CD4-positive, alpha-beta T cell (primary cell): ENCODE measurements around the gene MUC20. TPM values are rescaled to one million over a fixed set of nuclear protein-coding genes. Genes with fewer than 3 reads are reported as not detected.

Source experiments
- ATAC-seq: fragments of 200-7000 bp; cut with Tn5 transposase; one replicate; pipeline ENCODE4 v1.10.0; 2022; ENCODE audit warnings: mild to moderate bottlenecking; ENCODE audit not compliant: poor library complexity
- CTCF ChIA-PET: fragments of 350-600 bp; sonication (Branson Sonifier 250); formaldehyde crosslinking; loops from one replicate; lab custom pipeline; 2021; ENCODE audit warnings: antibody characterized with exemption, inconsistent platforms; lab: Charles Lee
- POLR2A ChIA-PET: fragments of 350-600 bp; sonication (Branson Sonifier 250); formaldehyde crosslinking; loops from one replicate; lab custom pipeline; 2021; ENCODE audit warnings: antibody characterized with exemption, inconsistent platforms; lab: Charles Lee
- DNase-seq, 14 experiments: peaks; one replicate each; pipeline ENCODE4 v3.0.0-alpha.2; 2013 to 2020; ENCODE audit warnings: mixed read lengths in 2 of 14
- H3K27ac ChIP-seq, 2 donors: one replicate each; pipeline versions ENCODE4 v1.5.1 to v1.7.0; 2013; ENCODE audit warnings: low read length in 2 of 2, low read depth in 1 of 2, mild to moderate bottlenecking in 1 of 2
- H3K27me3 ChIP-seq, 2 experiments: 1 replicate in 1 of 2; 2 replicates in 1 of 2; pipeline versions ENCODE4 v1.6.1 to v1.7.0; 2013; ENCODE audit warnings: low read length in 2 of 2, control low read depth in 1 of 2, mild to moderate bottlenecking in 1 of 2, moderate library complexity in 1 of 2; ENCODE audit not compliant: insufficient read depth in 2 of 2, control insufficient read depth in 1 of 2
- H3K36me3 ChIP-seq: one replicate; pipeline ENCODE4 v1.6.1; 2013; ENCODE audit warnings: low read length, control low read depth; ENCODE audit not compliant: insufficient read depth
- H3K4me1 ChIP-seq: one replicate; pipeline ENCODE4 v1.6.1; 2013; ENCODE audit warnings: low read length, control low read depth; ENCODE audit not compliant: insufficient read depth
- H3K4me3 ChIP-seq: one replicate; pipeline ENCODE4 v1.5.1; 2013; ENCODE audit warnings: mild to moderate bottlenecking, low read length, moderate library complexity
- H3K9me3 ChIP-seq, 2 experiments: 1 replicate in 1 of 2; 2 replicates in 1 of 2; pipeline versions ENCODE4 v1.6.1 to v1.7.0; 2013; ENCODE audit warnings: low read length in 2 of 2, mild to moderate bottlenecking in 2 of 2, control low read depth in 1 of 2, moderate library complexity in 1 of 2; ENCODE audit not compliant: control insufficient read depth in 1 of 2, insufficient read depth in 1 of 2
- H3K27ac Mint-ChIP-seq: one replicate; pipeline ENCODE4 v1.8.0; 2020; ENCODE audit warnings: mixed read lengths
- H3K27me3 Mint-ChIP-seq: one replicate; pipeline ENCODE4 v1.8.0; 2021; ENCODE audit warnings: mixed read lengths
- H3K36me3 Mint-ChIP-seq: one replicate; pipeline ENCODE4 v1.8.0; 2021; ENCODE audit warnings: low read depth, mixed read lengths
- H3K4me1 Mint-ChIP-seq: one replicate; pipeline ENCODE4 v1.8.0; 2021; ENCODE audit warnings: low read depth, mixed read lengths
- H3K4me3 Mint-ChIP-seq: one replicate; pipeline ENCODE4 v1.8.0; 2020; ENCODE audit warnings: mild to moderate bottlenecking, mixed read lengths
- H3K9me3 Mint-ChIP-seq: one replicate; pipeline ENCODE4 v1.8.0; 2020; ENCODE audit warnings: mixed read lengths
- intact Hi-C, 2 experiments: fragments of 100-400 bp; cut with DNase I in 1 of 2; cut with micrococcal nuclease in 1 of 2; formaldehyde crosslinking; loops; one replicate each; pipeline versions ENCODE4 v1.15.1 to v1.9.0; 2023 to 2025; cut with DNase I, micrococcal nuclease
- total RNA-seq, 174 experiments: library from RNA in 2 of 174; stranded (reverse) in 2 of 174; gene quantifications; one replicate each; pipeline ENCODE4 v1.2.3 and lab custom pipeline; 2021 to 2026
- TF ChIP-seq, protein P1 (sequence below): fragments of 200-600 bp; IDR thresholded peaks from one replicate; pipeline ENCODE4 v1.8.0; 2022; ENCODE audit warnings: antibody characterized with exemption, mild to moderate bottlenecking

The MUC20 gene
- total RNA-seq, 2 experiments from 2014 or later: 3.9 to 4.1 TPM

DNA sequence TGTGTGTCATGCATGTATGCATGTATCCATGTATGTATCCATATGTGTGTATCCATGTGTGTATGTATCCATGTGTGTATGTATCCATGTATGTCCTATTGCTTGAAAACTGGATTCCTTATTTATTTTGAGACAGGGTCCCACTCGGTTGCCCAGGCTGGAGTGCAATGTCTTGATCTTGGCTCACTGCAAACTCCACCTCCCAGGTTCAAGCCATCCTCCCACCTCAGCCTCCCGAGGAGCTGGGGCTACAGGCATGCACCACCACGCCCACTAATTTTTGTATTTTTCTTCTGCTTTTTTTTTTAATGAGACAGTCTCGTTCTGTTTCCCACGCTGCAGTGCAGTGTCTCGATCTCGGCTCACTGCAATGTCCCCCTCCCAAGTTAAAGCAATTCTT, 34.1 kb downstream of the MUC20 start:
- TF ChIP-seq, protein P1, sequence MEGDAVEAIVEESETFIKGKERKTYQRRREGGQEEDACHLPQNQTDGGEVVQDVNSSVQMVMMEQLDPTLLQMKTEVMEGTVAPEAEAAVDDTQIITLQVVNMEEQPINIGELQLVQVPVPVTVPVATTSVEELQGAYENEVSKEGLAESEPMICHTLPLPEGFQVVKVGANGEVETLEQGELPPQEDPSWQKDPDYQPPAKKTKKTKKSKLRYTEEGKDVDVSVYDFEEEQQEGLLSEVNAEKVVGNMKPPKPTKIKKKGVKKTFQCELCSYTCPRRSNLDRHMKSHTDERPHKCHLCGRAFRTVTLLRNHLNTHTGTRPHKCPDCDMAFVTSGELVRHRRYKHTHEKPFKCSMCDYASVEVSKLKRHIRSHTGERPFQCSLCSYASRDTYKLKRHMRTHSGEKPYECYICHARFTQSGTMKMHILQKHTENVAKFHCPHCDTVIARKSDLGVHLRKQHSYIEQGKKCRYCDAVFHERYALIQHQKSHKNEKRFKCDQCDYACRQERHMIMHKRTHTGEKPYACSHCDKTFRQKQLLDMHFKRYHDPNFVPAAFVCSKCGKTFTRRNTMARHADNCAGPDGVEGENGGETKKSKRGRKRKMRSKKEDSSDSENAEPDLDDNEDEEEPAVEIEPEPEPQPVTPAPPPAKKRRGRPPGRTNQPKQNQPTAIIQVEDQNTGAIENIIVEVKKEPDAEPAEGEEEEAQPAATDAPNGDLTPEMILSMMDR: no peak
- Histone ChIP-seq H3K9me3 (no peaks in the 10 kb centered on the region), H3K4me1 (peaks cover 11% of the 10 kb centered on the region), H3K27ac (no peak overlapping the region), H3K36me3 (no peaks in the 10 kb centered on the region), H3K27me3 (peaks cover 4 to 9% of the 10 kb centered on the region in 2 experiments), H3K4me3 (no peak overlapping the region)
- Mint-ChIP-seq H3K4me1 (peaks cover 5% of the 10 kb centered on the region), H3K27ac (no peak overlapping the region), H3K4me3 (no peak overlapping the region), H3K27me3 (peaks cover 19% of the 10 kb centered on the region), H3K36me3 (no peaks in the 10 kb centered on the region), H3K9me3 (no peaks in the 10 kb centered on the region)
- POLR2A ChIA-PET: no interaction called here
- ATAC-seq: no peak
- intact Hi-C loops: no loop called here
- CTCF ChIA-PET: no interaction called here
- no peak for DNase-seq

DNA sequence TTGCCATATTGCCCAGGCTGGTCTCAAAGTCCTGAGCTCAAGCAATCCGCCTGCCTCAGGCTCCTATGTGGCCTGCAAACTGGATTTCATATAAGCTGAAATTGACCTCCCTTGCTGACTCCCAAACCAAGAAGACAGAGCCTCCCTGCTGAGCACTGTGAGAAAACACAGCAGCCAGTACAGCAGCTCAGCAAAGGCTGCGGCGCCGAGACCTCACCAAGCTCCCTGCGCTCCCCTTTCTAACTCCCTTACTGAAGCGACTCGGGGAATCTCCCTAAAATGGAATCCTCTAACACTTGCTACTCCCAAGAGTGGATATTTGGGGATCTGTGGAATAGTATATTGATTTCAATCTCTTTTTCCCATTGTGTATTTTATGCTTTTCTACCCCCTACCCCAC, 34.6 kb downstream of the MUC20 start:
- Histone ChIP-seq H3K4me1 (peaks cover 11% of the 10 kb centered on the region), H3K36me3 (no peaks in the 10 kb centered on the region), H3K27ac (no peak overlapping the region), H3K9me3 (no peaks in the 10 kb centered on the region), H3K27me3 (peaks cover 4 to 9% of the 10 kb centered on the region in 2 experiments), H3K4me3 (no peak overlapping the region)
- Mint-ChIP-seq H3K9me3 (no peaks in the 10 kb centered on the region), H3K4me3 (no peak overlapping the region), H3K27me3 (peaks cover 24% of the 10 kb centered on the region), H3K4me1 (peaks cover 5% of the 10 kb centered on the region), H3K27ac (no peak overlapping the region), H3K36me3 (no peaks in the 10 kb centered on the region)
- ChIA-PET POLR2A (no interaction called here), CTCF (no interaction called here)
- ATAC-seq: no peak
- DNase-seq: no peak
- intact Hi-C loops: no loop called here
- TF ChIP-seq, protein P1: no peak

DNA sequence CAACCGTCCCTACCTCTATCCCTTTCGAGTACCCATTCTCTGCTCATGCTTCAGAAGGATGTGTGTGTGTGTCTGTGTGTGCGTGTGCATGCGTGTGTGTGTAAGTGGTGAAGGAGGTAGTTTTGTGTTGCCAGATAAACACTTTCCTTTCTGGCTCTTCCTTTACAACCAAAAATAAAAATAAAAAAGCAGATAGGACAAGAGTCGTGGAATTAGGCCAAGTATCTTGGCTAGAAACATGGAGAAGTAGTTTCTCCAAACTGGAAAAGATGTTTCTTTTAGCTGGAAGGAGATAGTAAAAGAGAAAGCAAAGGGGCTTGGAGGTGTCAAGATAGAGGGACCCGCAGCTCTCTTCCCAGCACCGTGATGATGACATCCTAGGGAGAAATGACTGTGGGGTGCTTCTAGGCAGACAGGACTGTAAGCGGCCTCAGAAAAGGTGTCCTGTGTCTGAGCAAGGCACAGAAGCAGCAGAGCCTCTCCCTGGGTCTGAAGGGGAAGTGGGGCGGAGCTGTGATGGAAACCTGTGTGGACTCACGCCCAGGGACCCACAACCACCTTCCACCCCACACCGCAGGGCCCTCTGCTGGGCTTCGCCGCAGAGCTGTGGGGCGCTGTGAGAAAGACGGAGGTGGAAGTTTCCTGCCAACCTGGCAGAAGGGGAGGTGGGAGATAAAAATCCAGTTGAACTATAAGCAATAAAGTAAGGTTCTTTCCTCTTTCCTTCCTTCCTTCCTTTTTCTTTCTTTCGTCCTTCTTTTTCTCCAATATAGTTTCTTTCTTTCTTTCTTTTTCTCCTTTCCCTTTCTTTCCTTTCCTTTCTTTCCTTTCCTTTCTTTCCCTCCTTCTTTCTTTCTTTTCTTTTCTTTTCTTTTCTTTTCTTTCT, 35.3 kb downstream of the MUC20 start:
- Mint-ChIP-seq H3K4me1 (peaks cover 5% of the 10 kb centered on the region), H3K27me3 (peaks cover 30% of the 10 kb centered on the region), H3K36me3 (no peaks in the 10 kb centered on the region), H3K27ac (no peak overlapping the region), H3K4me3 (no peak overlapping the region), H3K9me3 (no peaks in the 10 kb centered on the region)
- H3K27ac ChIP-seq: no peak overlapping the region
- H3K36me3 ChIP-seq: no peaks in the 10 kb centered on the region
- TF ChIP-seq, protein P1: no peak
- POLR2A ChIA-PET: no interaction called here
- peaks cover 11% of the 10 kb centered on the region for H3K4me1 ChIP-seq
- ATAC-seq (peak; percentile 59), DNase-seq (peak in 2 of 14 experiments; percentile 58 to 73)
- CTCF ChIA-PET: interaction anchor here (1.3 kb wide), 1 partner anchor 8 kb away, joined by 3 read pairs; no protein-coding TSS in a partner anchor
- no peak overlapping the region for H3K4me3 ChIP-seq
- intact Hi-C loops: no loop called here
- H3K27me3 ChIP-seq: peaks cover 8 to 13% of the 10 kb centered on the region in 2 experiments
- H3K9me3 ChIP-seq: no peaks in the 10 kb centered on the region
